Peyer's patch (tissue), 4 donors: Measurements from ENCODE around the gene TFEC.

Experiments used
- POLR2A ChIP-seq, 2 donors: fragments of 450-650 bp; IDR thresholded peaks; one replicate each; pipeline ENCODE4 v1.5.1; 2017; ENCODE audit warnings: antibody characterized with exemption in 2 of 2, mild to moderate bottlenecking in 2 of 2, moderate library complexity in 2 of 2
- TF ChIP-seq, protein P1 (sequence below), 6 experiments: fragments of 450-650 bp in 4 of 6; fragments of 200-600 bp in 2 of 6; sonication (generic) in 1 of 6; IDR thresholded peaks; one replicate each; pipeline ENCODE4 v1.5.1; 2017 to 2019; ENCODE audit warnings: antibody characterized with exemption in 6 of 6, mild to moderate bottlenecking in 3 of 6, moderate library complexity in 1 of 6

DNA sequence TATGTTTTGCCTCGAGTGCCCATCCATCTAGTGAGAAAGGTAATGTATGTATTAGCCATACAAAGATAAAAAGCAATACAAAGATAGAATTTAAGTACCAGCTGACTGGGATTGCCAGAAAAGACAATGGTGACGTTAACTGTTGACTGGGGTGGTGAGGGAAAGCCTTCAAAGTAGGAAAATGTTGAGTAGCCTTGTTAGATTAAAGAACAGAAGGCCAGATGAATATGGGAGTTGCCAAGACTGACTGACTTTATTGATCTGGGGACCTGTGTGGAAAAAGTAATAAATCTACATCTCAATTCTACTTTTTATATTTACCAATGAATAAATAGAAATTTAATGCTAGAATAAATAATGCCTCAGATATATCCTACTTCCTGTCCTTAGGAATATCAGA lies 97.7 kb downstream of the TFEC start:
- TF ChIP-seq, protein P1, sequence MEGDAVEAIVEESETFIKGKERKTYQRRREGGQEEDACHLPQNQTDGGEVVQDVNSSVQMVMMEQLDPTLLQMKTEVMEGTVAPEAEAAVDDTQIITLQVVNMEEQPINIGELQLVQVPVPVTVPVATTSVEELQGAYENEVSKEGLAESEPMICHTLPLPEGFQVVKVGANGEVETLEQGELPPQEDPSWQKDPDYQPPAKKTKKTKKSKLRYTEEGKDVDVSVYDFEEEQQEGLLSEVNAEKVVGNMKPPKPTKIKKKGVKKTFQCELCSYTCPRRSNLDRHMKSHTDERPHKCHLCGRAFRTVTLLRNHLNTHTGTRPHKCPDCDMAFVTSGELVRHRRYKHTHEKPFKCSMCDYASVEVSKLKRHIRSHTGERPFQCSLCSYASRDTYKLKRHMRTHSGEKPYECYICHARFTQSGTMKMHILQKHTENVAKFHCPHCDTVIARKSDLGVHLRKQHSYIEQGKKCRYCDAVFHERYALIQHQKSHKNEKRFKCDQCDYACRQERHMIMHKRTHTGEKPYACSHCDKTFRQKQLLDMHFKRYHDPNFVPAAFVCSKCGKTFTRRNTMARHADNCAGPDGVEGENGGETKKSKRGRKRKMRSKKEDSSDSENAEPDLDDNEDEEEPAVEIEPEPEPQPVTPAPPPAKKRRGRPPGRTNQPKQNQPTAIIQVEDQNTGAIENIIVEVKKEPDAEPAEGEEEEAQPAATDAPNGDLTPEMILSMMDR (IDR thresholded peaks at IDR 0.05): no peak
- TF ChIP-seq POLR2A (IDR thresholded peaks at IDR 0.05): no peak
